ENCODE results near the gene EVI2A.
A peak's percentile ranks its signal among the peaks of the same experiment; 100 is the strongest.
"Not testable (repeated sequence)": the region's sequence is repeated elsewhere in the genome, so short reads cannot be mapped to it uniquely, and the experiment has no call there.

The EVI2A gene

DNA sequence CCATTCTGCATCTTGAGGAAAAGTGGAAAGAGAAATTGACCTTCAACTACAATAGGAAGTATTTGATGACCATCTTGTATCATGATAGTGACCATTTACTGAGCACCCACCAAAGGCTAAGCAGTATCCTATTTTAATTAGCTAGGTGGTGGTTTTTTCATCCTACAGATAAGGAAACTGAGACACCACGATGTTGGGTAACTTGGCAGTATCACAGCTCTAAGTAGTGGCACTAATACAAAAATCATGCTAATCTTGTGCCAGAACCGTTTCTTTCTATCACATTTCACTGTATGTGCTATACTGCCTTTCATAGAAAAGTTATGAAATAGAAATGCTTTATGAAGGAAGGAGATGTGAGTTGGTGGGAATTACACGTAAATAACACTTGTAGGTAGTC lies 9.9 kb downstream of the EVI2A start:
- DNase-seq = no peak

DNA sequence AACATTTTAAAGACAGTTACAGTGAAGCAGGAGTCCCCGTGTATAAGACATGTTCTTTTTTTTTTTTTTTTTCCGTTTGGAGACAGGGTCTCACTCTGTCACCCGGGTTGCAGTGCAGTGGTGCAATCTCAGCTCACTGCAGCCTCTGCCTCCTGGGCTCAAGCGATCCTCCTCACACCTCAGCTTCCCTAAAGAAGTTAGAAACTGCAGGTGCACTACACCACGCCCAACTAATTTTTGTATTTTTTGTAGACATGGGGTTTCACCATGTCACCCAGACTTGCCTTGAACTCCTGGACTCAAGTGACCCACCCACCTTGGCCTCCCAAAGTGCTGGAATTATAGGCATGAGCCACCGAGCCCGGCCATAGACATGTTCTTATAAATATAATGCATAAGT lies 10.5 kb downstream of the EVI2A start:
- DNase-seq = no peak

DNA sequence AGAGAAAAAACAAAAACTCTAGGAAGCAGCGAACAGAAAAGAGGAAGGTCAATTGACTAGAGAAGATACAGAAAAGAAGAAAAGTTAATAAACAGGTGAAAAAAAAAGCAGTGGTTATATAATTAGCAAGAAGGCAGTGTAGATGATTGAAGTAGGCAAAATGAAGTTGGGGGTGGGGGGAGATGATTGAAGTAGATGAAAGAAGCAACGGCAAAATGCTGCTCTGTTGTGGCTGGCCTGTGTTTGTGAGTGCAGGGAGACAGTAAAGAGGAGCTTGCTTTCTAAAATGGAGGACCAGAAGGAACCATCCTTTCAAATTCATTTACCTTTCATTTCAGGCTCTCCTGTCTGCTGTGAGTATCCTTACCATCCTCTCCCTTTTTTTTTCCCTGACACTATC lies 11.2 kb downstream of the EVI2A start:
- DNase-seq = peak; percentile 22

DNA sequence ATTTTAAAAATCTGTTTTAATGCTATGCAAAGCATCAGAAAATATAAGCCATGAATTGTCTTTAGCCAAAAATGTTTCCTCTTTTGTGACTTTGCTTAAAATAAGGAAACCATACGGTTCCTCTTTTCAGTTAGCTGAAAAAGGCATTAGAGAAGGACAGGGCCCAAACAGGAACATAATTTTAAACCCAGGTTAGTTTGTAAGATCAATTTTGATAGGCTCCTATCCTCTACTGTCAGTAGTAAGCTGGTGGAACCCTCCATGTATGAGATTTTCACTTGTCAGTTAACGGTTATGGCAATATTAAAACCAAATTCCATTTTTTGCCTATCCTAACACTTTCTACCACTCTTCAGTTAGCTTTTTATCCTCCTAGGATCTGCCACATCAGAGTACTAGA lies 11.9 kb downstream of the EVI2A start:
- DNase-seq = no peak

DNA sequence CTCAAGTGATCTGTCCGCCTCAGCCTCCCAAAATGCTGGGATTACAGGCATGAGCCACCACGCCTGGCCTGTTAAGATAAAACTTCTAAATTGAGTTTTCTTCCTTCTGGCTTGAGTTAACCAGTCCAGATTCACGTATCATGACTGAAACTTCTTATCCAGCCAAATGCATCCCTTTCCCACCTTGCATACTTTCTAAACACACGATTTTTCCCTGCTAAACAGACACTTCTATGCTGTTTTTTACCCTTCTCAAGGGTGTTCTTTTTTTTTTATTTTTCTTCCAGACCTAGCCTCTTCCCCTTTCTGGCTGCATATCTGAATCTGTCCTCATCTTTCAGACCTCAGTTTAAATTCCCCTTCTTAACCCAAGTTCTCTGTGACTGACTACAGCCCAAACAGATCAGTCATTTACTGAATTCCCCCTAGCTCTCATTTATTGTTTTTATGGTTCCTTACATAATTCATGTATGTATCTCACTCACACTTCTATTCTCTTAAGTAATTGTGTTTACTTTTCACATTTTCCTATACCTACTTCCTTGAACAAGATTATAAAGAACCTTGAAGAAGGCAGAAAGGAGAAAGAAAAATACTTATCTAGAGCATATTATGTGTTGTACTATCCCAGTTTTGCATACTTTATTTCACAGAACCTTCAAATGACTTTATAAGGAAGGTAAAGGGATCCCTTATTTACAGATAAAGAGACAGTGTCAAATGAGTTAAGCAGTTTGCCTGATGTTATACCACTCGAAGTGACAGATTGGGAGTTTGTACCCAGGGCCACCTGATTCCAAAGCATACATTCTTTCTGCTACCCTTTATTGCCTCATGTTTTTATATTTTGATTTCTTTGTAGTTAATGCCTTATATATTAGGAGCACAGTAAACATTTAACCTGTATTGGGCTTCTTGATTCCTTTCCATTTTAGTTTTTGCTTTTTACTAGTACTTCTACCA lies 12.8 kb downstream of the EVI2A start:
- no peak for DNase-seq

DNA sequence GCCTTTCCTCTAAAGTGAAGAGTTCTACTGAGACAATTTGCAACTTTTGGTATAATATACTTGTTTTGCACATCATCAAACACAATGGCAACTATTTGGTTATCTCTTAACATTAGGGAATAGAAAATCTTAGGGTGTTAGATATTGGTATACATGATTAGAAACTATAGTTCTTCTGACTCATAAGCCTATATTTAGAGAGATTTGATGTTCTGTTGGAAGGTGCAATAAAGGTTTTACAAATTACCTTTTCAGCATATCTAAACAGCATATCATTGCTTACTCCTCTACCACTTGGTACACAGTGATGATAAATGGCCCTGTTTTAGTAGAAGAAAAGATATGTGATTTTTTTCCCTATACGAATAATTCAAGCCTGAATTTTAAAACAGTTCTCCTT lies 13.8 kb downstream of the EVI2A start:
- DNase-seq = no peak

DNA sequence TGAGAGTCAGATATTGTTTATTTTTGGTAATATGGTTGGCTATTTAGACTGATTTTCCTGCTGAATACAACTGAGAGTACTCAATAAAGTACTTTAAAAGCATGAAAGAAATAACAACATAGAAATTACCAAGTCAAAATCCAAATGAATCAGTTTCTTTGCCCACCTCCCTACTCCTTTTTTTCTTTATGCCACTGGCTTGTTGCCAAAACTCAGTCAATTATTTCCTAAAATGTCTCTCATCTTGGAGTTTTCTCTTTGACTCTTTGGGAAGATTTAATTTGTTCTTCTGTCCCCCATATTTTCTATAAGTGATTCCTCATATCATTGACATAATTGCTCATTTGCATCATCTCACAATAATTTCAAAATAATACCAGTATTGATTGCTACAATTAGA lies 21.8 kb downstream of the EVI2A start:
- DNase-seq = no peak

DNA sequence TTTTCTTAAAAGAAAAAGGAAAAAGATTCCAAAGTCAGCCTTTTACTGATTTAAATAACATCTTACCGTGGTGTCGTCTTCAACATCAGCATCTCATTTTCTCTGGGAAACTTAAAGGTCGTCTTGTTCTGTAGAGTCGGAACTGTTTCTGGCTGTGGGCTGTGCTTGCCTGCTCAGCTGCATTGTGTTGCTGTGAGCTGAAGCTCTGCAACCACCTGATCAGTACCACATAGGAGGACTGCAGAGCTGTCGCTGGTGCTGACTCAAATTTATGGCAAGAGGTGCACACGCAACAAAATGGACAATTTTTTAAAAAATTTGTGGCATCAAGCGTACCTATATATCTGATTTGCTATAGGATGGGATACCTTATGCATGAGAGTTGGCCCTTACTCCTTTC lies 24.3 kb downstream of the EVI2A start, which contains the start of gene OMG:
TSS of gene OMG (minus strand) at position 150 of the 400 bp plus-strand sequence. CDS start 908 bp downstream, outside the sequence.
- no peak for DNase-seq

DNA sequence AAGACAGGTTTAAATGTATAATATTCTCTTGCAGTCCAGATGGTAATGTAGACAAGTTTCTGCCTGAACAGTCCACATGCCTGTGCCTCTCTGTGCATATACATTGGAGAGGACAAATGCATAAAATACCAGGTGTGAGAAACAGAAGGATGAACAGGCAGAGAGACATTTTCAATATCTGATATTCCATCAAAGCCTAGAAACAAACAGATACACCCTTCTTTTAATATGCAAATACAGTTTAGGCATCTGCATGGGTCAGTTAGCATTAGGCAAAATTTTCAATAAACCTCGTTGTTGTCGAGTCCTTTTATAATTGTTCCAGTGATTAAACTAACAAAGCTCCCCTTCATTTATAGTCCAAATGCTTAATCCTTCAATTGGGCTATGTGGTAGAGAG lies 25.3 kb downstream of the EVI2A start:
- DNase-seq = no peak

DNA sequence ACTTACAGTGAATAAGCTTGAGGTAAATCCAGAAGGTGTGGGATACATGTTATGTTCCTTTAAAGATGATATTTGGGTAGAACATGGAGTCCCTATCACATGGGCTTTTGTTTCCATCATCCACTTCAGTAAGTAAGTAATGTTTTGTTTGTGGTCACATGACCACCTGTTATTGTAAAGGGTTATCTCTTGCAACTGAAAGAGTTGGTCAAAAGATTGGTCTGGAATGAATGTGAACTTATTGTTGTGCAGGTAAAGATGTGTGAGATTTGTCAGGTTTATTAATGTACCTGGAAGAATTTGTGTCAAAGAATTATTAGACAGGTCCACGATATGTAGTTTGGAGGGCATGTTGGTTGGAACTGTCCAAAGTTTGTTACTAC lies 25.9 kb downstream of the EVI2A start:
- DNase-seq = no peak

DNA sequence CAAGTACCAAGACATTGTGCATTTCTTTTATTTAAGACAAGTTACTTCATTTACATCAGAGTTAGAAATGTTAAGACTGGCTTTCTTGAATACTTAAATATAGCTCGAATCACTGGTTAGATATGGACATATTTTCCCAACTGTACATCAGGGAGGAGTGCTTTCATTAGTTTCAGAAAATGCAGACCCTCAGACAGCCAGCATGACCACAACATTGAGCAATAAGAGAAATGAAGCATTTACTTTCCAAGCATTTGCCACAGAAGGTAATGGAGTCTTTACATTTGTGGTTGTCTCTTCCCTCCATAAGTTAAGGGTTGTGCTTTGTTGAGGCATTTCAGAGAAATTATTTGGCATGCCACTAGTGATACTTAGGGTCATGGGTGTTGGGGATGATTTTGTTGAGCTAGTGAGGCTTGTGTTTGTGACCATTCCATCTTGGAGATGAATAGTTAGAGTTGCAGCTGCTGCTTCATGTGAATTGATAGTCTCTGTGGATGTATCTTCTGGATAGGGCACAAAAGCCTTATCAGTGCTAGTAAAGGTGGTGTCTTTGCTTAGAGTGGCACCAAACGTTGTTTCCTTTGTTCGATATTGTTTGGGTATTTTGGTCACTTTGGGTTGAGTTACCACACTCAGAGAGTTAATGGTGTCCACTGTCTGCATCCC lies 26.5 kb downstream of the EVI2A start:
- no peak for DNase-seq

DNA sequence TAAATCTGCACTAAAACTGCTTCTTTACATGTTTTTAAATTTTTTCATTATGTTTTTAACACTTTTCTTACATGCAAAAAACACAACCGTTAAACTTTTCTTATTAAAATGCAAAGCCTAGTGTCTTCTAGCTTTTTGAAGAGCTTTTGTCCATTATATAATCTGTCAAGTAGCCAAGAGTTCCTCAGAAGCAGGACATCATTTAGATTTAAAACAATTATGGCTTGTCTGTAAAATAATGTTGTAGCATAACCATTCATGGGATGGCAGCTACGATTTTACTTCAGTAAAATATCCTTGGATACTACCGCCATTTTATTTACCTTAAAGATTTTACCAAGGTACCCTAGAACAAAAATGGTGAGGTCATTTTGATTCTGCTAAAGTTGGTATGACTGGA lies 27.2 kb downstream of the EVI2A start:
- DNase-seq = no peak

DNA sequence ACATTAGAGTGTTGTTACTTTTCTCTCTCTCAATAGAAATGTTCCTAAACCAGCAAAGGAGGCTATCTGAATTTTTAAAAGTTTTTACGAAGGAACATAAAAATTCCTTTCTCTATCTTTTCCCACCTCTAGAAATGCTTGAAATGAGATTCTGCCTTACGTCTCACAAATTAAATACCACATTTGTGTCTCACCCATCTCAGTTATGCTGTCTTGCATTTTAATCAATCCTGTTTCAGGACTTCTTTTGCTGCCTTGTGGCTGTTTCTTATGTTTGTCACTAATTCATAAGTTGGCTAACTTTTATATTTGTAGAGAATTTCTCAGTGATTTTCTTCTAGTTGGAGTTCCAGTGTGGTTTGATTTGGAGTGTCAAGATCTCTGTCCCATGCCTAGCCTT lies 27.8 kb downstream of the EVI2A start:
- DNase-seq = no peak

DNA sequence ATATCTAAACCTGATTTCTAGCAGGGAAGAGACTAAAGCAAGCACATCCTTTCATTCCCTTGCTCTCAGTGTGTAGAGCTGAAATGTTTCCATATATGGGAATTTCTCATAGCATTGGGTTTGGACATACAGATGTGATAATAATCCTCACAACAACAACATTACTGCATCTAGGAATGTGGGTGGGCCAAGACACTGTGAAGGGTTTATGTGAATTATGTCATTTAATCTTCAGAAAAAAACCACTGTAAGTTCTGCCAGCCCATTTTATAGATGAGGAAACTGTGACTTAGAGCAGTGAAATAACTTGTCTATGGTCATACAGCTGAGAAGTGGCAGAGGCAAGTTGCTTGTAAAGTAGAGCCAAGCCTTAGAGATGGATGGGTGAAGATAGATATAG lies 29.6 kb downstream of the EVI2A start:
- DNase-seq = no peak

DNA sequence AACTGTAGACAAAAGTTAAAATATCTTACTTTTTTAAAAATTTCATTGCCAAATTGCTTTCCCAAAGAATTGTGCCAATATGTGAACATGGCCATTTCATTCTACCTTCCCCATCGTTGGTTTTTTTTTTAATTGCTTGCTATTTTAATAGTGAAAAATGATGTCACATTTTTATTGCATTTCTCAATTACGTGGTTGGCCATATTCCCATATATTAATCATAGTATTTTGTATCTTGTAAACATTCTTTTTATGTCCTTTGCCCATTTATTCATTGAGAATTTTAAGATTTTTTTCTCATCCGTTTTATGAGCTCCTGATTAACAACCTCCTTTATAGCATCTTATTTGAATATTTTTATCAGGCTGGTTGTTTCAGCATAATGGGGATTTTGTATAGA lies 31.6 kb downstream of the EVI2A start:
- DNase-seq = no peak

DNA sequence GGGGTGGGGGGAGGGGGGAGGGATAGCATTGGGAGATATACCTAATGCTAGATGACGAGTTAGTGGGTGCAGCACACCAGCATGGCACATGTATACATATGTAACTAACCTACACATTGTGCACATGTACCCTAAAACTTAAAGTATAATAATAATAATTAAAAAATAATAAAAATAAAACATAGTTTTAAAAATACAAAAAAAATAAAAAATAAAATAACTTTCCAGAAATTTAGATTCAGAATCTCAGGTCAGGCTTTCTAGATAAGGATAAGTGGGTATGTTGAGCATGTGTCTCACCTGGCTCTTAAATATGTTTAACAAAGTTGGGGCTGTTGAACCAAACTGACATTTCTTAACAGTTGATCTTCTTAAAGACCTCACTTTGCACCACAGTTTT lies 33.5 kb downstream of the EVI2A start:
- DNase-seq = not testable (repeated sequence)

DNA sequence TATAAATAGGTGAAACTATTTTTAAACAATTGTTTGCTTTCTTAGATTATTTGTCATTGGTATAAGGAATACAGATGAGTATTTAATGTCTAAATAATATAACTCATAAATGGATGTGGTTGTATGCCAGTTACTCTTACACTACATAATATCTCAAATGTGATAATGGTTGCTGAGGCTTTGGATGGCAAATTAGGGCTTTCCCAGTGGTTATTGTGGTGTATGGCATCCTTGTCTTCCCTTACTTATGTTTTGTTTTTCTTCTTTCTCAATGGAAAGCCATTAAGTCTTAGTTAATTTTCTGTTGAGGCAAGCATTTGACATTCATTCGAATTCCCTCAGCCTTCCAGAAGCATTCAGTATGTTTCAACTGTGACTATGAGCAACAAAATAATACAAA lies 34.8 kb downstream of the EVI2A start:
- no peak for DNase-seq

DNA sequence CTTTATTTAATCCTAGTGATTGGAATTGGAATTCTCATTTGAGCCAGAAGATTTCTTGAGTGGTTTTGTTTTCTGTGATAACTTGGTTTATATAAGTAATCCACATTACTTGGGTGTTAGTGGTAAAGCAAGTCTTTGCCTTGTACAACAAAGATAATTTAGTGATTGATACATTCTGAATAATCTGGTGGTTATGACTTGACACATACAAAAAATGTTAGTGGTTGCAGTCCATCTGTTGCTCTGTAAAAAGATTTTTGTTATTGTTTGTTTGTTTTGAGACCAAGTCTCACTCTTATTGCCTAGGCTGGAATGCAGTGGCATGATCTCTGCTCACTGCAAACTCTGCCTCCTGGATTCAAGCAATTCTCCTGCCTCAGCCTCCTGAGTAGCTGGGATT lies 37.6 kb downstream of the EVI2A start:
- DNase-seq = no peak

DNA sequence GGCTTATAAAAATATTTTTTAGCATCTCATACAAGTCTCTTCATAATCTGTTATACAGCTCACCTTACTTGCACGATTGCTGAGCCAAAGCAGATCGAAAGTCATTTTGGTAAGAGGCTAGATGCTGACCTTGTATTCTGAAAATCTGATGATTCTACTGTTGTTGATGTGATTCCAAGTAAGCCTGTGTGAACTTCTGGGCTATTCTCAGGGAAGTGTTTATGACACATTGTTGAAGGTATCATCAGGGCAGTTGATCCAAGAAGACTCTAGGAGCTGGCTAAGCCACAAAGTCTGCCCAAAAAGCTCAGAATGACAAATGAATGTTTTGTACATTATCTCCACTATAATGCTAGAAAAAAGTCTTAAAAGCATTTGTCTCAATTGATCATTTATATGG lies 40.4 kb downstream of the EVI2A start:
- no peak for DNase-seq

DNA sequence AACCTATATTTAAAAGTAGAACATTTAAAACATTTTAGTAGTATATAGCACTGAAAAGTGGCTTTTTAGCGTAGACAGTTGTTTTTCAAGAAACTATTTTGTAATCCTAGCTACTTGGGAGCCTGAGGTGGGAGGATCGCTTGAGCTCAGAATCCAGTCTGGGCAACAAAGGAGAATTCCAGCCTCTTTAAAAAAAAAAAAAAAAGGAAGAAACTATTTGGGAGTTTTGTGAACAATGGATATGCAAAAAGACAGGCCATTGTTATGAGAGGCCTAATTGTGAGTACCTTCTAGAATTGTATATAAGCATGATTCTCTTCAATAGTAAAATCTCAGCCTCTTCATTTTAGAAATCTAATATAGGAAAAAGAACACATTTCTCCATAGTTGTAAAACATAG lies 42.0 kb downstream of the EVI2A start:
- DNase-seq = no peak

DNA sequence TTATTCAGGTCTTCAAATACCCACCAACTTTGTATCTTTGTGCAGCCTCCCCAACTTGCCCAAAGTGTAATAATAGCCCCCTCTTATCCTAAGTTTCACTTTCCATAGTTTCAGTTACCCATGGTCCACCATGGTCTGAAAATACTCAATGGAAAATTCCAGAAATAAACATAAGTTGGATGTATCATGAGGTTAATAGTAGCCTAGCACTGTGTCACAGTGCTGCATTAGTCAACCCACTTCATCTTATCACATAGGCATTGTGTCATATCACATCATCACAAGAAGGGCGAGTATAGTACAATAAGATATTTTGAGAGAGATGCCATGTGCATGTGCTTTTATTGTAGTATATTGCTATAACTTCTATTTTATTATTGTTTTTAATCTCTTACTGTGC lies 46.3 kb downstream of the EVI2A start:
- DNase-seq = no peak

DNA sequence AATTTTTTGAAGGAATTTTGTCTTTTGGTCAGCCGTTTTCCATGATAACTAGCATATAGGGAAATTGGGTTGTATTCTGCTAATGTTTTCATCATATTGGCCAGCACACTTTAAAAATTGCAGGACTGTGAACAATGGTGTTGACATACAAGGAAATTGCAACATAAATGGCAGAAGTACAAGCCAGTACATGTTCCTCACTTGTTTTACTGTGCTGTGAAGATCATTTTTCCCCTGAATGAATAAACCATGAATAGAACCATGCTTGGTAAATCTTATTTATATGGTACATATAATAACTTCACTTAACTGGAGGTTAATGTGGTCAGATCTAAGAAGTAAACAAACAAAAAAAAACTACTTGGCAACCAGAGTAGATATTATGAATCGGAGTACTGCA lies 47.2 kb downstream of the EVI2A start:
- DNase-seq = no peak

DNA sequence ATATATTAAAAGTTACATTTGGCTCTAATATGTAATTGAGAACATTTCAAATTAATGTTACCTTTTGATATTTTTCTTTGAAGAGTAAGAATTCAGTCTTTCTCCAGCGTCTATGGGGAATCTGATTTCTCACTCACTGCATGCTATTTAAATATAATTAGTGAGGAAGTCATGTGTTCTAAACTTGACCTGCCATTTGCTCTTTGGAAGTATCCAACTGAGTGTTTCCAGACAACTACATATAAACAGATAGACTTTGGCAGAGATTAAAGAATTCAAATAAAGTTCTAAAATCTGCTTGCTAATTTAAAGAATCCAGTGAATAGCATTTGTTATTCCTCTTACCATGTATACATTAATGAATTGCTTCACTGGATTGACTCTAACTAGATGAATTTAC lies 47.9 kb downstream of the EVI2A start:
- DNase-seq = no peak

DNA sequence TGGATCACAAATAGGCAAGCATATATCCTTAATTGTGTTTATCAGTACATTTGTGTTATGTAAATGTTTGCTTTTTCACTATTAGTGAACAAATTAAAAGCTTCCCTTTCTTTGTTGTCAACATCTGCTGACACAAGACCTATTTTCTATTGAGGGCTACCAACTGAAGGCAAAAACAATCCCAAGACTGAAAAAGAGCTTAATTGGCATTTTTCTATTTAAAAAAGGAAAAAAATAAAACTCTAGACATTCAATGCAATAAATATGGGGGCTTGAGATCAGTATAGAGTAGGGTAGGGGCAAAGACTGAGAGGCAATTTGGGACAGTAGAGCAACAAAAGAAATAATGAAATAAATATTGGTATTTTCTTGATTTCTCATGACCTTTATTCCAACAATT lies 48.6 kb downstream of the EVI2A start:
- no peak for DNase-seq

DNA sequence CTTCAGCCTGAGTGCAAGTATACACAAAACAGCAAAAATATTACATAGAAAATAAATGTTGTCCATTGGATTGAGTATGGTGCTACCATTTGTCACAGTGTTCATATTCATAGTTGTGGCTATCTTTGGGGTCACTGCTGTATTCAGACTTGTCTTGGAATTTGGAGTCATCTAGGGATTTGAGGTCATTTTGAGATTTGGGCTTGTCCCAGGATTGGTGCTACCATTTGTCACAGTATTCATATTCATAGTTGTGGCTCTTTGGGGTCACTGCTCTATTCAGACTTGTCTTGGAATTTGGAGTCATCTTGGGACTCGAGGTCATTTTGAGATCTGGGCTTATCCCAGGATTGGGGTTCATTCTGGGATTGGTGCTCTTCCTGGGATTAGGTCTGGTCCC lies 49.2 kb downstream of the EVI2A start:
- no peak for DNase-seq
